ENCODE measurements around the gene GDF11. TPM values are rescaled to one million over a fixed set of nuclear protein-coding genes. Genes with fewer than 3 reads are reported as not detected.

Gene GDF11
- total and polyA plus RNA-seq, 11 donors, result 6.9 to 18.2 (median 12.4) TPM

- intact Hi-C loops (cut with DNase I), result loop anchor here in 1 of 10 donors (2.0 kb wide), 1 partner anchor 20 kb away; the partner anchor contains the start of gene CD63
- Histone ChIP-seq H3K27me3 (no peaks in the 10 kb centered on the region), H3K4me3 (peak overlapping the region in 11 of 12 donors; percentile 48 to 87 (median 73)), H3K4me1 (peaks cover 0 to 59% (median 28%) of the 10 kb centered on the region in 12 donors), H3K27ac (peak overlapping the region; percentile 65 to 99 (median 92)), H3K9me3 (no peaks in the 10 kb centered on the region), H3K36me3 (no peaks in the 10 kb centered on the region)
- 0 to 2% (median 1%) methylated on average over 3 of the region's 3 CpGs for WGBS, 4 donors
- peak in 1 of 2 donors; percentile 45 for TF ChIP-seq POLR2A (IDR thresholded peaks at IDR 0.05)
- TF ChIP-seq CTCF (IDR thresholded peaks at IDR 0.05), result no peak
- ATAC-seq (peak; percentile 51 to 66 (median 60)), DNase-seq (peak; percentile 74 to 90 (median 80))
These were observed 34.2 kb upstream of the GDF11 start for GRCh38 chr12:55708695-55709233.

GRCh38 chr12:55711786-55712553 lies 31.0 kb upstream of the GDF11 start:
- Histone ChIP-seq H3K9me3 (no peaks in the 10 kb centered on the region), H3K27me3 (no peaks in the 10 kb centered on the region), H3K27ac (peak overlapping the region; percentile 65 to 99 (median 92)), H3K36me3 (no peaks in the 10 kb centered on the region), H3K4me1 (peaks cover 0 to 62% (median 42%) of the 10 kb centered on the region in 12 donors), H3K4me3 (peak overlapping the region; percentile 11 to 87 (median 62))
- intact Hi-C loops (cut with DNase I), result no loop called here
- TF ChIP-seq CTCF (IDR thresholded peaks at IDR 0.05) (no peak), POLR2A (IDR thresholded peaks at IDR 0.05) (peak in 1 of 2 donors; percentile 43)
- DNase-seq (peak; percentile 72 to 86 (median 80)), ATAC-seq (peak; percentile 48 to 64 (median 55))
- WGBS, 4 donors, result 35 to 41% (median 39%) methylated on average over 4 of the region's 4 CpGs

- DNase-seq, result peak in 3 of 5 donors; percentile 34 to 38 (median 34)
These were observed 30.1 kb upstream of the GDF11 start for GRCh38 chr12:55712700-55713415.

More at GRCh38 chr12:55712700-55713415, 30.1 kb upstream of the GDF11 start:
- TF ChIP-seq POLR2A (IDR thresholded peaks at IDR 0.05) (no peak), CTCF (IDR thresholded peaks at IDR 0.05) (no peak)
- peak overlapping the region; percentile 65 to 99 (median 92) for H3K27ac ChIP-seq
- H3K36me3 ChIP-seq, result no peaks in the 10 kb centered on the region
- peak in 2 of 4 donors; percentile 3 to 8 for ATAC-seq
- no peaks in the 10 kb centered on the region for H3K27me3 ChIP-seq
- 12 to 18% (median 16%) methylated on average over 1 of the region's 1 CpG for WGBS, 4 donors
- no peaks in the 10 kb centered on the region for H3K9me3 ChIP-seq
- H3K4me1 ChIP-seq, result peaks cover 3 to 66% (median 49%) of the 10 kb centered on the region in 12 donors
- peak overlapping the region in 9 of 12 donors; percentile 2 to 87 (median 73) for H3K4me3 ChIP-seq
- intact Hi-C loops (cut with DNase I), result no loop called here
